GM21360 (cell line): ENCODE measurements around the gene GSX1.
"Not testable (repeated sequence)": the region's sequence is repeated elsewhere in the genome, so short reads cannot be mapped to it uniquely, and the experiment has no call there.

ENCODE experiments used
- ATAC-seq: cut with Tn5 transposase; IDR thresholded peaks from one replicate; pipeline ENCODE4 v1.9.1; 2021; ENCODE audit warnings: mild to moderate bottlenecking, moderate library complexity; ENCODE audit not compliant: unreplicated experiment

Gene GSX1

GRCh38 chr13:27792393-27793218 is at the start of gene GSX1:
Gene GSX1, plus strand, starts transcription at chr13:27792483. Its CDS starts 208 bp downstream, at chr13:27792691.
- no peak for ATAC-seq

- ATAC-seq = no peak
These were observed 47.5 kb upstream of the GSX1 start for GRCh38 chr13:27744801-27745200.

- ATAC-seq = no peak
These were observed 47.0 kb upstream of the GSX1 start for GRCh38 chr13:27745301-27745700.

GRCh38 chr13:27748143-27748542 is 44.1 kb upstream of the GSX1 start:
- not testable (repeated sequence) for ATAC-seq

GRCh38 chr13:27751953-27752532 is 40.2 kb upstream of the GSX1 start:
- no peak for ATAC-seq

- no peak for ATAC-seq
These were observed 26.6 kb upstream of the GSX1 start for GRCh38 chr13:27765650-27766049.

- no peak for ATAC-seq
These were observed 21.5 kb upstream of the GSX1 start for GRCh38 chr13:27770809-27771208.

- no peak for ATAC-seq
These were observed 19.4 kb upstream of the GSX1 start for GRCh38 chr13:27772651-27773425.

- ATAC-seq = no peak
These were observed 18.1 kb upstream of the GSX1 start for GRCh38 chr13:27774169-27774568.

- ATAC-seq = no peak
These were observed 17.6 kb upstream of the GSX1 start for GRCh38 chr13:27774651-27775050.

GRCh38 chr13:27775943-27776342 is 16.3 kb upstream of the GSX1 start:
- ATAC-seq = no peak

- ATAC-seq = no peak
These were observed 10.1 kb upstream of the GSX1 start for GRCh38 chr13:27782151-27782550.

- ATAC-seq = no peak
These were observed 9.2 kb upstream of the GSX1 start for GRCh38 chr13:27783111-27783510.

- ATAC-seq = no peak
These were observed 4.0 kb upstream of the GSX1 start for GRCh38 chr13:27788271-27788670.

- ATAC-seq = no peak
These were observed 3.2 kb upstream of the GSX1 start for GRCh38 chr13:27789153-27789494.

GRCh38 chr13:27789495-27790303 is 2.6 kb upstream of the GSX1 start:
- ATAC-seq = no peak

GRCh38 chr13:27790523-27790922 is 1.8 kb upstream of the GSX1 start:
- ATAC-seq = no peak

GRCh38 chr13:27791146-27791900 is 960 bp upstream of the GSX1 start:
- no peak for ATAC-seq

GRCh38 chr13:27791901-27792392 is 336 bp upstream of the GSX1 start:
- ATAC-seq = no peak
